Mesenchymal stem cell (in vitro differentiated cells and primary cell): ENCODE data around the gene RALGPS1.

Experiments used
- DNase-seq: peaks from one replicate; pipeline ENCODE4 v3.0.0-alpha.2; 2013
- H2AFZ ChIP-seq: one replicate; pipeline ENCODE4 v1.6.1; 2013; ENCODE audit warnings: low read depth, mild to moderate bottlenecking, control low read depth, inconsistent platforms, low read length, moderate library complexity
- H2AK5ac ChIP-seq: 2 replicates; pipeline ENCODE4 v1.6.1; 2013; ENCODE audit warnings: low read length, moderate library complexity, mild to moderate bottlenecking, inconsistent platforms; ENCODE audit not compliant: severe bottlenecking
- H2BK120ac ChIP-seq: one replicate; pipeline ENCODE4 v1.6.1; 2013; ENCODE audit warnings: low read depth, mild to moderate bottlenecking, inconsistent platforms, low read length, moderate library complexity
- H2BK12ac ChIP-seq, 2 experiments: one replicate each; pipeline ENCODE4 v1.6.1; 2013; ENCODE audit warnings: inconsistent platforms in 2 of 2, low read length in 2 of 2, mild to moderate bottlenecking in 2 of 2, moderate library complexity in 2 of 2, control low read depth in 1 of 2
- H2BK15ac ChIP-seq: one replicate; pipeline ENCODE4 v1.6.1; 2013; ENCODE audit warnings: mild to moderate bottlenecking, low read depth, inconsistent platforms; ENCODE audit not compliant: poor library complexity, severe bottlenecking
- H2BK5ac ChIP-seq: 2 replicates; pipeline ENCODE4 v1.6.1; 2013; ENCODE audit warnings: low read depth, mild to moderate bottlenecking, low read length, control low read depth, inconsistent platforms; ENCODE audit not compliant: poor library complexity, severe bottlenecking
- H3K14ac ChIP-seq, 2 experiments: one replicate each; pipeline ENCODE4 v1.6.1; 2013; ENCODE audit warnings: inconsistent platforms in 2 of 2, low read length in 2 of 2, control low read depth in 1 of 2, mild to moderate bottlenecking in 1 of 2, moderate library complexity in 1 of 2
- H3K18ac ChIP-seq, 2 experiments: one replicate each; pipeline ENCODE4 v1.6.1; 2013; ENCODE audit warnings: inconsistent platforms in 2 of 2, low read length in 2 of 2, control low read depth in 1 of 2, low read depth in 1 of 2, mild to moderate bottlenecking in 1 of 2
- H3K23ac ChIP-seq, 2 experiments: one replicate each; pipeline ENCODE4 v1.6.1; 2013; ENCODE audit warnings: inconsistent platforms in 2 of 2, low read length in 2 of 2, mild to moderate bottlenecking in 2 of 2, moderate library complexity in 2 of 2, control low read depth in 1 of 2
- H3K27ac ChIP-seq: 2 replicates; pipeline ENCODE4 v1.5.1; 2013; ENCODE audit warnings: mild to moderate bottlenecking, moderate library complexity, low read length, control low read depth, inconsistent platforms; ENCODE audit not compliant: poor library complexity, severe bottlenecking
- H3K27me3 ChIP-seq, 2 experiments: 2 replicates each; pipeline versions ENCODE4 v1.6.1 to v1.7.0; 2013; ENCODE audit warnings: low read length in 2 of 2, mild to moderate bottlenecking in 2 of 2, moderate library complexity in 2 of 2, control low read depth in 1 of 2, inconsistent platforms in 1 of 2; ENCODE audit not compliant: control insufficient read depth in 1 of 2, insufficient read depth in 1 of 2
- H3K36me3 ChIP-seq, 2 experiments: 2 replicates each; pipeline versions ENCODE4 v1.6.1 to v1.7.0; 2013; ENCODE audit warnings: low read length in 2 of 2, control low read depth in 1 of 2, inconsistent platforms in 1 of 2, low read depth in 1 of 2, mild to moderate bottlenecking in 1 of 2; ENCODE audit not compliant: insufficient read depth in 2 of 2, control insufficient read depth in 1 of 2
- H3K4ac ChIP-seq, 2 experiments: one replicate each; pipeline ENCODE4 v1.6.1; 2013; ENCODE audit warnings: inconsistent platforms in 2 of 2, low read length in 2 of 2, mild to moderate bottlenecking in 2 of 2, moderate library complexity in 2 of 2, control low read depth in 1 of 2, low read depth in 1 of 2
- H3K4me1 ChIP-seq: 2 replicates; pipeline ENCODE4 v1.6.1; 2013; ENCODE audit warnings: low read depth, low read length, control low read depth; ENCODE audit not compliant: control insufficient read depth, insufficient read depth
- H3K4me2 ChIP-seq: 2 replicates; pipeline ENCODE4 v1.6.1; 2013; ENCODE audit warnings: low read length, mild to moderate bottlenecking, inconsistent platforms; ENCODE audit not compliant: poor library complexity, severe bottlenecking
- H3K4me3 ChIP-seq, 2 experiments: 2 replicates each; pipeline versions ENCODE4 v1.5.1 to v1.7.0; 2013; ENCODE audit warnings: low read length in 2 of 2, mild to moderate bottlenecking in 2 of 2, control low read depth in 1 of 2, low read depth in 1 of 2; ENCODE audit not compliant: insufficient read depth in 1 of 2
- H3K79me1 ChIP-seq: replicated peaks from 2 replicates; pipeline ENCODE4 v1.6.1; 2013; ENCODE audit warnings: mild to moderate bottlenecking, control low read depth, low read length, inconsistent platforms; ENCODE audit not compliant: poor library complexity, severe bottlenecking
- H3K9ac ChIP-seq: 2 replicates; pipeline ENCODE4 v1.7.0; 2013; ENCODE audit warnings: mild to moderate bottlenecking, low read length, moderate library complexity
- H3K9me3 ChIP-seq: 2 replicates; pipeline ENCODE4 v1.7.0; 2013; ENCODE audit warnings: mild to moderate bottlenecking, low read length; ENCODE audit not compliant: control insufficient read depth
- H4K8ac ChIP-seq: one replicate; pipeline ENCODE4 v1.6.1; 2013; ENCODE audit warnings: inconsistent platforms, mild to moderate bottlenecking, low read length, moderate library complexity
- H4K91ac ChIP-seq: one replicate; pipeline ENCODE4 v1.6.1; 2013; ENCODE audit warnings: mild to moderate bottlenecking, low read length, inconsistent platforms
- WGBS: methylation state at CpG from one replicate; pipeline ENCODE4 v1.1.7; 2013; ENCODE audit warnings: mixed read lengths; 5-methylcytosine and 5-hydroxymethylcytosine counted together

RALGPS1 gene

GRCh38 chr9:127140181-127140580, 225.6 kb downstream of the RALGPS1 start:
- Histone ChIP-seq H2BK15ac (no peak overlapping the region), H3K23ac (no peak overlapping the region), H3K4ac (no peak overlapping the region), H2BK12ac (no peak overlapping the region), H3K9me3 (no peaks in the 10 kb centered on the region), H2AFZ (no peak overlapping the region), H3K4me2 (no peak overlapping the region), H3K4me3 (no peak overlapping the region), H2AK5ac (no peak overlapping the region), H3K36me3 (no peaks in the 10 kb centered on the region), H4K8ac (no peak overlapping the region), H3K4me1 (peaks cover 5% of the 10 kb centered on the region), H3K27me3 (peaks cover 7 to 25% of the 10 kb centered on the region in 2 experiments), H2BK5ac (no peak overlapping the region), H2BK120ac (no peak overlapping the region), H4K91ac (no peak overlapping the region), H3K18ac (no peak overlapping the region), H3K14ac (no peak overlapping the region), H3K9ac (no peak overlapping the region), H3K79me1 (no peaks in the 10 kb centered on the region), H3K27ac (no peak overlapping the region)
- 92% methylated on average over 6 of the region's 6 CpGs for WGBS
- no peak for DNase-seq

GRCh38 chr9:127140842-127141675, 226.5 kb downstream of the RALGPS1 start:
- no peak for DNase-seq
- Histone ChIP-seq H2AFZ (no peak overlapping the region), H3K4ac (no peak overlapping the region), H4K8ac (no peak overlapping the region), H2AK5ac (no peak overlapping the region), H3K9ac (no peak overlapping the region), H3K4me2 (no peak overlapping the region), H3K18ac (peak overlapping the region in 1 of 2 experiments; percentile 38), H2BK12ac (peak overlapping the region in 1 of 2 experiments; percentile 49), H2BK5ac (no peak overlapping the region), H4K91ac (no peak overlapping the region), H3K9me3 (no peaks in the 10 kb centered on the region), H3K4me1 (peaks cover 5% of the 10 kb centered on the region), H3K4me3 (no peak overlapping the region), H3K79me1 (no peaks in the 10 kb centered on the region), H3K27me3 (peaks cover 7 to 25% of the 10 kb centered on the region in 2 experiments), H3K23ac (no peak overlapping the region), H2BK15ac (no peak overlapping the region), H2BK120ac (no peak overlapping the region), H3K14ac (peak overlapping the region in 1 of 2 experiments; percentile 11), H3K36me3 (no peaks in the 10 kb centered on the region), H3K27ac (no peak overlapping the region)
- 84% methylated on average over 7 of the region's 9 CpGs for WGBS

DNA sequence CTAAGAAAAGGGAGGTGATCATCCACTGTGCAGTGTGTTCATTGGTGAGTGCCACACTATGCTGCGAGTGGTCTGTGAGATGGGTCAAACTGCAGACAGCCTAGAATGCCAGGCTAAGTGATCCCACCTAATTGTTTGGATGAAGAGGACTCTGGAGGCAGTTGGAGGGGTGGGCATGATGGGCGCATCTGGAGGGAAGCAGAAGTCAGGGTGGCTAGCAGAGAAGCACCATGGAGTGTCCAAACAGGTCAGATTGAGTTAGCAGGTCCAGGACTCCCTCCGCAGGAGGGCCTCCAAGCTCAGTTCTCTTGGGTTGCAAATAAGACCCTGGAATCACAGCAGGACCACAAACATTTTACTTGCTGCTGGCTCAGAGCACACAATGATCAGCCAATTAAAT, 227.7 kb downstream of the RALGPS1 start:
- H3K27ac ChIP-seq = no peak overlapping the region
- no peak overlapping the region for H3K4ac ChIP-seq
- H4K8ac ChIP-seq = no peak overlapping the region
- H3K4me2 ChIP-seq = no peak overlapping the region
- 83% methylated on average over 3 of the region's 3 CpGs for WGBS
- H4K91ac ChIP-seq = peak overlapping the region; percentile 4
- peak overlapping the region in 1 of 2 experiments; percentile 7 for H2BK12ac ChIP-seq
- H3K79me1 ChIP-seq = no peaks in the 10 kb centered on the region
- H3K4me3 ChIP-seq = no peak overlapping the region
- H3K27me3 ChIP-seq = peaks cover 4 to 17% of the 10 kb centered on the region in 2 experiments
- no peak overlapping the region for H2BK120ac ChIP-seq
- H3K4me1 ChIP-seq = peaks cover 5% of the 10 kb centered on the region
- no peak for DNase-seq
- H3K23ac ChIP-seq = no peak overlapping the region
- no peak overlapping the region for H2AK5ac ChIP-seq
- H3K9me3 ChIP-seq = no peaks in the 10 kb centered on the region
- peak overlapping the region in 1 of 2 experiments; percentile 5 for H3K18ac ChIP-seq
- no peak overlapping the region for H3K14ac ChIP-seq
- no peak overlapping the region for H3K9ac ChIP-seq
- no peak overlapping the region for H2AFZ ChIP-seq
- no peaks in the 10 kb centered on the region for H3K36me3 ChIP-seq
- H2BK15ac ChIP-seq = no peak overlapping the region
- no peak overlapping the region for H2BK5ac ChIP-seq

DNA sequence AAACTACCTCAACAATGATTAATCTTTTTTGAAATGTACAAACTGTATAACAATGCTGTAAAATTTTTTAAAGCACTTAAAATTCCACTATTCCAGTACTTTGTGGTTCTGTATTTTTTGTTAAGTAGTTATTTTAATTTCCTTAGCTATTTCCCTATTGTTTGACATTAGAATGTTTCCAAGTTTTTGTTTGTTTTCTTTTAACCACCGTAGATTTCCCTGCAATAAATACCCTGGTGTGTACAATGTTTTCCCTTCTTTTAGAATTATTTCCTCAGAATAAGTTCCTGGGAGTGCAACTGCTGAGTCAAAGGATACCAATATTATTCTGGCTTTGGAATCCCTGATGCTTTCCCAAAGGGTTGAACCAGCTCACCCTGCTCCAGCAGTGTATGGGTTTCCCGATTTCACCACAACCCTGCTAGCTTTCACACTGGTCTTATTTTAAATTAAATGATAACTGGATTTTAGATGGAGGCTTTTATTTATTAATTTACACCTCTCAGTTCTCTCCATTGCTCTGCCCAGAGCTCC, 228.4 kb downstream of the RALGPS1 start:
- H3K14ac ChIP-seq = no peak overlapping the region
- H3K4me1 ChIP-seq = peaks cover 5% of the 10 kb centered on the region
- H3K4ac ChIP-seq = no peak overlapping the region
- no peak overlapping the region for H2BK15ac ChIP-seq
- H2AFZ ChIP-seq = no peak overlapping the region
- no peak overlapping the region for H2AK5ac ChIP-seq
- no CpG with 5 or more reads among the region's 2 CpGs for WGBS
- H4K91ac ChIP-seq = no peak overlapping the region
- peaks cover 5 to 10% of the 10 kb centered on the region in 2 experiments for H3K27me3 ChIP-seq
- no peaks in the 10 kb centered on the region for H3K36me3 ChIP-seq
- no peak overlapping the region for H3K23ac ChIP-seq
- no peak overlapping the region for H2BK12ac ChIP-seq
- H3K4me3 ChIP-seq = no peak overlapping the region
- H3K9ac ChIP-seq = peak overlapping the region; percentile 12
- DNase-seq = no peak
- no peaks in the 10 kb centered on the region for H3K79me1 ChIP-seq
- no peak overlapping the region for H2BK120ac ChIP-seq
- no peak overlapping the region for H4K8ac ChIP-seq
- H3K9me3 ChIP-seq = no peaks in the 10 kb centered on the region
- H3K18ac ChIP-seq = no peak overlapping the region
- no peak overlapping the region for H3K27ac ChIP-seq
- H3K4me2 ChIP-seq = no peak overlapping the region
- no peak overlapping the region for H2BK5ac ChIP-seq
